H1 (cell line): ENCODE data around the gene PPP1R12B.
"Not testable (repeated sequence)": the region's sequence is repeated elsewhere in the genome, so short reads cannot be mapped to it uniquely, and the experiment has no call there.

Experiments
- CEBPB ChIP-seq: IDR thresholded peaks from 2 replicates; pipeline ENCODE4 v1.6.1; 2012; ENCODE audit warnings: low read depth, low read length
- CREB1 ChIP-seq: IDR thresholded peaks from 2 replicates; pipeline ENCODE4 v1.6.1; 2012; ENCODE audit warnings: inconsistent platforms
- EP300 ChIP-seq, 2 experiments: IDR thresholded peaks; 1 replicate in 1 of 2; 2 replicates in 1 of 2; pipeline ENCODE4 v1.6.1; 2011 to 2012; ENCODE audit warnings: low read depth in 2 of 2, low read length in 2 of 2, mild to moderate bottlenecking in 2 of 2, borderline replicate concordance in 1 of 2, inconsistent platforms in 1 of 2, moderate library complexity in 1 of 2
- GABPA ChIP-seq: IDR thresholded peaks from 2 replicates; pipeline ENCODE4 v1.6.1; 2011; ENCODE audit warnings: mild to moderate bottlenecking, low read length, moderate library complexity, borderline replicate concordance; ENCODE audit not compliant: insufficient read depth
- POLR2A ChIP-seq, 2 experiments: IDR thresholded peaks; 1 replicate in 1 of 2; 2 replicates in 1 of 2; pipeline ENCODE4 v1.6.1; 2011; ENCODE audit warnings: low read depth in 2 of 2, low read length in 2 of 2, mild to moderate bottlenecking in 2 of 2; ENCODE audit errors: control extremely low read depth in 1 of 2
- SRF ChIP-seq: IDR thresholded peaks from 2 replicates; pipeline ENCODE4 v1.6.1; 2011; ENCODE audit warnings: mild to moderate bottlenecking, low read depth, low read length, moderate library complexity
- TF ChIP-seq, protein P1 (sequence below): IDR thresholded peaks from 2 replicates; pipeline ENCODE4 v1.6.1; 2012; ENCODE audit warnings: inconsistent platforms

GRCh38 chr1:202539166-202539574 is 190.7 kb downstream of the PPP1R12B start:
- not testable (repeated sequence) for TF ChIP-seq POLR2A (IDR thresholded peaks at IDR 0.05; ENCODE audit: control extremely low read depth in 1 of 2, low read depth in 2 of 2, low read length in 2 of 2); EP300 (IDR thresholded peaks at IDR 0.05; ENCODE audit: borderline replicate concordance in 1 of 2, low read depth in 2 of 2, low read length in 2 of 2); SRF; GABPA; CREB1; CEBPB
- TF ChIP-seq, protein P1, sequence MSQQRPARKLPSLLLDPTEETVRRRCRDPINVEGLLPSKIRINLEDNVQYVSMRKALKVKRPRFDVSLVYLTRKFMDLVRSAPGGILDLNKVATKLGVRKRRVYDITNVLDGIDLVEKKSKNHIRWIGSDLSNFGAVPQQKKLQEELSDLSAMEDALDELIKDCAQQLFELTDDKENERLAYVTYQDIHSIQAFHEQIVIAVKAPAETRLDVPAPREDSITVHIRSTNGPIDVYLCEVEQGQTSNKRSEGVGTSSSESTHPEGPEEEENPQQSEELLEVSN, result not testable (repeated sequence)
